Naive thymus-derived CD4-positive, alpha-beta T cell (primary cell): ENCODE measurements around the gene LGI2. TPM values are rescaled to one million over a fixed set of nuclear protein-coding genes. Genes with fewer than 3 reads are reported as not detected.

ENCODE experiments used
- ATAC-seq: fragments of 150-1000 bp; cut with Tn5 transposase; 2 replicates; pipeline ENCODE4 v1.10.0; 2021; ENCODE audit warnings: mild to moderate bottlenecking, moderate library complexity
- CTCF ChIA-PET: fragments of 350-600 bp; sonication (Branson Sonifier 250); formaldehyde crosslinking; loops from one replicate; lab custom pipeline; 2021; ENCODE audit warnings: antibody characterized with exemption; lab: Charles Lee
- POLR2A ChIA-PET: fragments of 350-600 bp; sonication (Branson Sonifier 250); formaldehyde crosslinking; loops from one replicate; lab custom pipeline; 2021; ENCODE audit warnings: antibody characterized with exemption, inconsistent platforms; lab: Charles Lee
- DNase-seq, 9 donors: peaks; one replicate each; pipeline versions ENCODE4 v3.0.0 to v3.0.0-alpha.2; 2020 to 2022; ENCODE audit warnings: mixed read lengths in 1 of 9
- H3K27ac ChIP-seq: one replicate; pipeline ENCODE4 v1.7.0; 2013; ENCODE audit warnings: mild to moderate bottlenecking, low read depth, low read length, moderate library complexity
- H3K27me3 ChIP-seq, 2 donors: one replicate each; pipeline ENCODE4 v1.7.0; 2013; ENCODE audit warnings: low read length in 2 of 2, mild to moderate bottlenecking in 2 of 2, moderate library complexity in 2 of 2; ENCODE audit not compliant: control insufficient read depth in 2 of 2, insufficient read depth in 2 of 2
- H3K36me3 ChIP-seq, 3 experiments: 1 replicate in 2 of 3; 2 replicates in 1 of 3; pipeline ENCODE4 v1.7.0; 2013; ENCODE audit warnings: low read length in 3 of 3, mild to moderate bottlenecking in 3 of 3, moderate library complexity in 1 of 3; ENCODE audit not compliant: insufficient read depth in 3 of 3, control insufficient read depth in 2 of 3
- H3K4me1 ChIP-seq, 2 donors: one replicate each; pipeline ENCODE4 v1.7.0; 2013; ENCODE audit warnings: low read length in 2 of 2, mild to moderate bottlenecking in 2 of 2, moderate library complexity in 1 of 2; ENCODE audit not compliant: control insufficient read depth in 2 of 2, insufficient read depth in 2 of 2
- H3K4me3 ChIP-seq: 2 replicates; pipeline ENCODE4 v1.7.0; 2013; ENCODE audit warnings: mild to moderate bottlenecking, low read length
- H3K9me3 ChIP-seq, 3 experiments: 1 replicate in 2 of 3; 2 replicates in 1 of 3; pipeline ENCODE4 v1.7.0; 2013; ENCODE audit warnings: low read length in 3 of 3; ENCODE audit not compliant: control insufficient read depth in 2 of 3
- H3K27ac Mint-ChIP-seq, 9 donors: one replicate each; pipeline ENCODE4 v1.8.0; 2020 to 2022; ENCODE audit warnings: mixed read lengths in 9 of 9, mild to moderate bottlenecking in 8 of 9, moderate library complexity in 5 of 9, inconsistent platforms in 2 of 9
- H3K27me3 Mint-ChIP-seq, 5 donors: one replicate each; pipeline ENCODE4 v1.8.0; 2021 to 2022; ENCODE audit warnings: mixed read lengths in 5 of 5, mild to moderate bottlenecking in 1 of 5
- H3K36me3 Mint-ChIP-seq, 5 donors: one replicate each; pipeline ENCODE4 v1.8.0; 2020 to 2022; ENCODE audit warnings: mixed read lengths in 5 of 5, mild to moderate bottlenecking in 3 of 5, inconsistent platforms in 1 of 5
- H3K4me1 Mint-ChIP-seq, 7 donors: one replicate each; pipeline ENCODE4 v1.8.0; 2020 to 2022; ENCODE audit warnings: mixed read lengths in 7 of 7, mild to moderate bottlenecking in 3 of 7, inconsistent platforms in 1 of 7
- H3K4me3 Mint-ChIP-seq, 10 donors: one replicate each; pipeline ENCODE4 v1.8.0; 2020 to 2022; ENCODE audit warnings: mild to moderate bottlenecking in 10 of 10, mixed read lengths in 10 of 10, moderate library complexity in 6 of 10, inconsistent platforms in 2 of 10
- H3K9me3 Mint-ChIP-seq, 11 donors: one replicate each; pipeline ENCODE4 v1.8.0; 2020 to 2022; ENCODE audit warnings: mixed read lengths in 11 of 11, mild to moderate bottlenecking in 4 of 11, inconsistent platforms in 1 of 11, moderate library complexity in 1 of 11
- intact Hi-C, 2 donors: fragments of 100-400 bp; cut with micrococcal nuclease; formaldehyde crosslinking; loops; one replicate each; pipeline ENCODE4 v1.15.1; 2023
- polyA plus RNA-seq, 2 donors: library from polyadenylated mRNA; unstranded; fragments of 300-500 nt; fragmentation: Illumina TruSeq; gene quantifications; one replicate each; pipeline ENCODE4 v1.2.3, GENCODE V29; 2021
- total RNA-seq, 6 experiments: library from RNA in 5 of 6; stranded (reverse) in 5 of 6; gene quantifications; 1 replicate in 5 of 6; 2 replicates in 1 of 6; pipeline ENCODE4 v1.2.3 and lab custom pipeline; 2021 to 2026

LGI2 gene
- total and polyA plus RNA-seq, 7 experiments from 2014 or later, result not detected

GRCh38 chr4:25002681-25003080 is 28.1 kb downstream of the LGI2 start:
- Mint-ChIP-seq H3K9me3 (peaks cover 0 to 6% (median 0%) of the 10 kb centered on the region in 11 donors), H3K4me3 (no peak overlapping the region), H3K36me3 (peaks cover 0 to 4% (median 0%) of the 10 kb centered on the region in 5 donors), H3K27me3 (peaks cover 0 to 16% (median 8%) of the 10 kb centered on the region in 5 donors), H3K27ac (no peak overlapping the region), H3K4me1 (peaks cover 8 to 13% (median 9%) of the 10 kb centered on the region in 7 donors)
- no peak for ATAC-seq
- no peak overlapping the region for H3K27ac ChIP-seq
- ChIA-PET POLR2A (no interaction called here), CTCF (no interaction called here)
- no peaks in the 10 kb centered on the region for H3K9me3 ChIP-seq
- H3K4me1 ChIP-seq, result no peaks in the 10 kb centered on the region
- H3K27me3 ChIP-seq, result no peaks in the 10 kb centered on the region
- H3K36me3 ChIP-seq, result no peaks in the 10 kb centered on the region
- intact Hi-C loops, result no loop called here
- DNase-seq, result no peak
- H3K4me3 ChIP-seq, result no peak overlapping the region

DNA sequence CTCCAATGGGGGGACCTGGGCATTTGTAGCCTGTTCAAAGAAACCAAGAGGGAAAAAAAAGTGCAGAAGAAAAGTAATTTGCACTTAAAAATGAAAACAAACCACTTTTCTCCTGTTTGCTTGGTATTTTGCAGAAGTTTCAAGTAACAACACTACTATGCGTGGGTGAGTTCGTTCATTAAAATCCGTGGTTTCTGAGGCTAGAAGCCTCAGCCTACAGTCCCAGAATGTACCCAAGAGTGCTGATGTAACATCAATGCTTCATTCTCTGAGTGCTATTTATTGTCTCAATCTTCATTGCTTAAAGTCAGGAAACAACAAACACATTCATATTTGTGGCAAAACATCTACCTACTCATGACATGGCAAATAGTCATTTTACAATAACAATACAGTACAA is 29.2 kb downstream of the LGI2 start:
- POLR2A ChIA-PET, result no interaction called here

DNA sequence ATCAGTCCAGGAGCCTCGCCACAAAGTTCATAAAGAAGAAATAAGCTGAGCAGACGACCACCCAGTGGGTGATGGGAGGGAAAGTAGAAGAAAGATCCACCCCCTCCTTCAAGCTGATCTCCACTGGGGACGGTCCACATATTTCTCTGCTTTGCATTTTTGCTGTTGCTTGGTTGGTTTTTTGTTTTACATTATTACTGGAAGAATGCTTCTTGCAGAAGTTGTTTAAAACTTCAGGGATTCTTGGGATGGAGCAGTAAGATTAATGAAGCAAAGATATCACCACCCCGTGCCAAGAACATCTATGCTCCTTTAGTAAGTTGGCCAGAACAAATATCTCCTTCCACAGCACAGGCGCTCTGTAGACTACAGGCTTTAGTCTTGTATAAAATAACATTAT is 30.1 kb downstream of the LGI2 start:
- Mint-ChIP-seq H3K4me1 (peaks cover 7 to 13% (median 9%) of the 10 kb centered on the region in 7 donors), H3K27ac (no peak overlapping the region), H3K9me3 (peaks cover 0 to 6% (median 0%) of the 10 kb centered on the region in 11 donors), H3K4me3 (no peak overlapping the region), H3K36me3 (peaks cover 0 to 4% (median 0%) of the 10 kb centered on the region in 5 donors), H3K27me3 (peaks cover 0 to 10% (median 8%) of the 10 kb centered on the region in 5 donors)
- no peaks in the 10 kb centered on the region for H3K9me3 ChIP-seq
- H3K36me3 ChIP-seq, result no peaks in the 10 kb centered on the region
- no peak overlapping the region for H3K27ac ChIP-seq
- POLR2A ChIA-PET, result no interaction called here
- no peak overlapping the region for H3K4me3 ChIP-seq
- CTCF ChIA-PET, result no interaction called here
- intact Hi-C loops, result no loop called here
- H3K4me1 ChIP-seq, result no peaks in the 10 kb centered on the region
- DNase-seq (no peak), ATAC-seq (no peak)
- no peaks in the 10 kb centered on the region for H3K27me3 ChIP-seq

More for the DNA sequence above, 29.2 kb downstream of the LGI2 start:
- CTCF ChIA-PET, result no interaction called here
- Mint-ChIP-seq H3K27me3 (peaks cover 0 to 15% (median 8%) of the 10 kb centered on the region in 5 donors), H3K4me1 (peaks cover 7 to 13% (median 9%) of the 10 kb centered on the region in 7 donors), H3K9me3 (peaks cover 0 to 6% (median 0%) of the 10 kb centered on the region in 11 donors), H3K27ac (no peak overlapping the region), H3K4me3 (no peak overlapping the region), H3K36me3 (peaks cover 0 to 4% (median 0%) of the 10 kb centered on the region in 5 donors)
- Histone ChIP-seq H3K27me3 (no peaks in the 10 kb centered on the region), H3K36me3 (no peaks in the 10 kb centered on the region), H3K4me1 (no peaks in the 10 kb centered on the region), H3K4me3 (no peak overlapping the region), H3K27ac (no peak overlapping the region), H3K9me3 (no peaks in the 10 kb centered on the region)
- intact Hi-C loops, result no loop called here
- DNase-seq, result no peak
- no peak for ATAC-seq

- Mint-ChIP-seq H3K27me3 (peaks cover 0 to 11% (median 8%) of the 10 kb centered on the region in 5 donors), H3K4me1 (peaks cover 7 to 13% (median 9%) of the 10 kb centered on the region in 7 donors), H3K9me3 (peaks cover 0 to 6% (median 0%) of the 10 kb centered on the region in 11 donors), H3K36me3 (peaks cover 0 to under 1% (median 0%) of the 10 kb centered on the region in 5 donors), H3K27ac (peak overlapping the region in 3 of 9 donors; percentile 4 to 22 (median 12)), H3K4me3 (peak overlapping the region in 7 of 10 donors; percentile 3 to 65 (median 26))
- CTCF ChIA-PET, result no interaction called here
- no peak overlapping the region for H3K4me3 ChIP-seq
- no peak for DNase-seq
- intact Hi-C loops, result no loop called here
- H3K36me3 ChIP-seq, result no peaks in the 10 kb centered on the region
- no peaks in the 10 kb centered on the region for H3K27me3 ChIP-seq
- H3K4me1 ChIP-seq, result no peaks in the 10 kb centered on the region
- H3K9me3 ChIP-seq, result no peaks in the 10 kb centered on the region
- ATAC-seq, result no peak
- no peak overlapping the region for H3K27ac ChIP-seq
- POLR2A ChIA-PET, result no interaction called here
Measured at GRCh38 chr4:24999392-25000089, 31.2 kb downstream of the LGI2 start.

- intact Hi-C loops, result no loop called here
- Mint-ChIP-seq H3K36me3 (no peaks in the 10 kb centered on the region), H3K27me3 (peaks cover 0 to 9% (median 8%) of the 10 kb centered on the region in 5 donors), H3K4me1 (peaks cover 7 to 13% (median 9%) of the 10 kb centered on the region in 7 donors), H3K4me3 (no peak overlapping the region), H3K27ac (no peak overlapping the region), H3K9me3 (peaks cover 0 to 12% (median 0%) of the 10 kb centered on the region in 11 donors)
- no peak for DNase-seq
- no peaks in the 10 kb centered on the region for H3K27me3 ChIP-seq
- no peaks in the 10 kb centered on the region for H3K4me1 ChIP-seq
- ATAC-seq, result no peak
- no peaks in the 10 kb centered on the region for H3K9me3 ChIP-seq
- ChIA-PET CTCF (no interaction called here), POLR2A (no interaction called here)
- no peaks in the 10 kb centered on the region for H3K36me3 ChIP-seq
- no peak overlapping the region for H3K4me3 ChIP-seq
- no peak overlapping the region for H3K27ac ChIP-seq
Measured at GRCh38 chr4:24995346-24995919, 35.3 kb downstream of the LGI2 start.

- Histone ChIP-seq H3K27ac (no peak overlapping the region), H3K9me3 (no peaks in the 10 kb centered on the region), H3K27me3 (no peaks in the 10 kb centered on the region), H3K4me1 (no peaks in the 10 kb centered on the region), H3K36me3 (no peaks in the 10 kb centered on the region), H3K4me3 (no peak overlapping the region)
- ChIA-PET POLR2A (no interaction called here), CTCF (no interaction called here)
- ATAC-seq (no peak), DNase-seq (no peak)
- no peak overlapping the region for H3K27ac Mint-ChIP-seq
- H3K9me3 Mint-ChIP-seq, result peaks cover 0 to 15% (median 2%) of the 10 kb centered on the region in 11 donors
- H3K4me1 Mint-ChIP-seq, result no peaks in the 10 kb centered on the region
- peaks cover 0 to 6% (median 0%) of the 10 kb centered on the region in 5 donors for H3K27me3 Mint-ChIP-seq
- intact Hi-C loops, result no loop called here
- peaks cover 0 to 3% (median 0%) of the 10 kb centered on the region in 5 donors for H3K36me3 Mint-ChIP-seq
- no peak overlapping the region for H3K4me3 Mint-ChIP-seq
Measured at GRCh38 chr4:24993551-24994080, 37.1 kb downstream of the LGI2 start.
